GM18520 (cell line): ENCODE data around the gene CCR6.
"Not testable (repeated sequence)": the region's sequence is repeated elsewhere in the genome, so short reads cannot be mapped to it uniquely, and the experiment has no call there.

Experiments
- ATAC-seq: cut with Tn5 transposase; IDR thresholded peaks from one replicate; pipeline ENCODE4 v1.9.1; 2021; ENCODE audit not compliant: unreplicated experiment

Gene CCR6

GRCh38 chr6:167165858-167166471 lies 43.1 kb downstream of the CCR6 start:
- no peak for ATAC-seq

DNA sequence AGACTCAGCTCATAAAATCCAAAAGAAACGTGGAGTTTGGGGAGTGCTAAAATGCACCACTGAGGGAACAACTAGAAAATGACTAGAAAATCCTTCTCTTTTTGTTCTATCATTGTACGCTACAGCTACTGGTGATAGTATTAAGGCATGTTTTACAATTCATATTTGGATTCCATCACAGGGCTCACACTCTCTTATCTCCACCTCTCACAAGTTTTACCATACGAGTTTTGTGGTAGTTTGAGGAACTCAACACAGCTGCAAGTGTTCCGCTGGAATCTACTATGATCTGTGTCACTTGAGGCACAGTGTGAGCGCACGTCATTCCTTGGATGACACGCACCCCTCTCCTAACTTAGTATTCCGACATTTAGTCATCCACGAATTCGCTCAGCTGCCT lies 44.8 kb downstream of the CCR6 start:
- not testable (repeated sequence) for ATAC-seq

GRCh38 chr6:167168296-167168695 lies 45.4 kb downstream of the CCR6 start:
- ATAC-seq, result not testable (repeated sequence)

DNA sequence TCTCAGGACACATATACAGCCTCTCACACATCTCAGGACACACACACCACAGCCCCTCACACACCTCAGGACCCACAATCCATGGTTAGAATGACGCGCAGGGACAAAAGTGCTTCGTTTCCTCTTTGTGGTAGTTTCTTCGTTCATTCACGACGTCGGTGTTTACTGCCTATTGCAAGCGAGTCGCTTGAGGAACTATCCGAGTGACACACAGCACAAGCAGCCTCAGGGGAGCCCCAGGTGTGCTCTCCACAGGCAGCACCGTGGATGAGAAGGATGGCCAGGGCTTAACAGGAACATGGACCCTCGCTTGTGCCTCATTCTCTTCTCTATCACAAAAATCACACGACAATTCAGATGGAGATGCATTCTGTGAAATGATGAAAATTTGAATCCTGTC lies 47.0 kb downstream of the CCR6 start:
- not testable (repeated sequence) for ATAC-seq

- ATAC-seq, result not testable (repeated sequence)
Observed at GRCh38 chr6:167171300-167171699, 48.4 kb downstream of the CCR6 start.

DNA sequence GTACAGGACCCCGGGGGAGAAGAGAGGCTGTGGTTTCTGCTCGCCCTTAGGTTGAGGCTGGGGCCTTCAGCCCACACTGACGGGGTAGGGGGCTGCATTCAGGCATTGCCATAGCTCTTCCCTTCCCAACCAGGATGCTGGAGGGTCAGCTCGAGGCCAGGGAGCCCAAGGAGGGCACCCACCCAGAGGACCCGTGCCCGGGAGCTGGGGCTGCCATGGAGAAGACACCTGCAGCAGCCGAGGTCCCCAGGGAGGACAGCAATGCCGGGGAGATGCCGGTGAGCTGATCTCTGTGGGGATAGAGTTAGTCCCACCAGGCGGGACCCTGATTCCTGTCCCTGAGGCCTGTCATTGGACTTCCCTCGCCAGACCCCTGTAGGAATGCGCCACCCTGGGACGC lies 49.1 kb downstream of the CCR6 start:
- ATAC-seq, result not testable (repeated sequence)

- not testable (repeated sequence) for ATAC-seq
Observed at GRCh38 chr6:167177271-167177670, 54.4 kb downstream of the CCR6 start.

DNA sequence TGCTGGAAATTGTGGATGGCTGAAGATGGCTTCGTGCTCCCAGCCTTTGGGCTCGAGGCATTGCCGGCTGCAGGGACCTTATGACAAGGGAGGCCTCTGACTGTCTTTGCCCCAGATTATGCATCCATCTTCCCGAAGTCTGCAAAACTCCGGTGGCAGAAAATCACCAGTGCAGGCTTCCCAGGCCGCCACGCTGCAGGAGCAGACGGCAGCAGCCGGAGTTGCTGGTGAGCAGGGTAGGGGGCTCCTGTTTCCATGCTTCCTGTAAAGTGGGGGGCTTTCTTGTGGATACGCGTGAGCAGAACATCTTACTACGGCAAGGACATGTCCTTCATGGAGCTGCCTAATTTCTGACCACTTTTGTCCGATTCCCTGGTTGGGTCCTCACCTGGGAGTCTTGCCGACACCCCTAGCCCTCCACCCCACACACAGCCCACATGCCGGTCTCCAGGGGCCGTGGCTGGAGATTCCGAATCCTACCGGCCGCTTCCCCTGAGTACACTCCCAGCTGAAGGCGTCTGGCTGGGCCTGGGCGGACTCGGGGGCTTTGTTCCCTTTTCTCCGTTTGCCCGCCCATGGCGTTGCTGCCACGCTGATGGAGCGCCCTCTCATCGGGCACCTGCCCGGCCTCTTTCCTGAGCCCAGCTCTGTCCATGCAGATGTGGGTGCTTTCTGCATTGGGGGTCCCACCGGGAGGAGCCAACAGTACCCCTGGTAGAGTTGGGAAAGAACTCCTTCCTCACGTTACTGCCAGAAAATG lies 56.2 kb downstream of the CCR6 start:
- not testable (repeated sequence) for ATAC-seq

DNA sequence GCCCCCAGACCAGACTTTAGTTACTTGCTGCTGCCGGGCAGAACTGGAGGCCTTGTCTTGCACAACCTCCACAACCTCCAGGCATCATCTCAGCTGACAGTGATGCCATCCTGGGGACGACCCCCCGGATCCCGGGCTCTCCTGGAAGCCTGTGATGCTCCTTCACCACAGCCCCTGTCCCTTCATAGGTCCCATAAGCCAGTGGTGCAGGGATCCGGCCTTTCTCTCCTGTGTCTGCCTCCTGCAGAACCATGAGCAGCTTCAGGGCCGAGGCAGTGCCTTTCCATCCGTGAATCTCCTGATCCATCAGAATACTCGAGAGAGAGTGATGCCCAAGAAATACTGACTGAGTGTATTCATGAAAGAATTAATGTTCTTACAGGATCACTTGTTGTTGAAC lies 57.2 kb downstream of the CCR6 start:
- not testable (repeated sequence) for ATAC-seq

DNA sequence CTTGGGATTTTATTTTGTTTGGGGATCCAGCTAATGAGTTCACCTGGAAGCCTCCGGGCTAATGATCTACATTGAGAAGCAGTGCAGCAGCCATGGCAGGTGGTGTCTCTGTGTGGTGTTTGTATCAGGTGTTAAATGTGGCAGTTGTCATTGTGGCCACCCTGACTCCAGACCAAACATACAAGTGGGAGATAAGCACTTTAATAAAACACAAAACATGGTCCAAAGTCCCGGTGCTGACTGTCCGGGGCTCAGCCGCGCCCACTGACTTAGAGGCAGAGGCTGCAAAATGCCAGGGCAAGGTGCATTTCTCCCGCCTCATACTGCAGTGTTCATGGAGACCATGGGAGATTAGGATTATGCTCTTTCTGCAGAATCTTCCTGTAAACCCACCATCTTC lies 58.5 kb downstream of the CCR6 start:
- not testable (repeated sequence) for ATAC-seq

DNA sequence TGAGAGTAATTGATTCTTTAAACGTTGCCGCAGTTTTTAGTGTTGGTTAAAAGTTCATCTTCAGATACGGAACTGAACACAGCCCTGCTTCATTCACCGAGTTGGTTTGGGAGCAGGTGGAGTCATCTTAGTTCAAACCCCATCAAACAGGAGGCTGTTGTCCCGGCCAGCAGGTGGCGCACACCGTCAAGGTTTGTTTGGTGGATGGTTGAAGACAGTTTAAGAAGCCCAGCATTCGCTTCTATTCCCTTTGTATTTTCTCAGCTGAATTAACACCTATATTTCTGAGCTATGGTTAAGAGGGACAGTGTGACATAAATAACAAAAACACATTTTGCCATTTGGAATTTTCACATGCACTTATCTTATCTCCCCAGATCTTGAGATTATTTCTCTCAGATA lies 60.0 kb downstream of the CCR6 start:
- not testable (repeated sequence) for ATAC-seq

DNA sequence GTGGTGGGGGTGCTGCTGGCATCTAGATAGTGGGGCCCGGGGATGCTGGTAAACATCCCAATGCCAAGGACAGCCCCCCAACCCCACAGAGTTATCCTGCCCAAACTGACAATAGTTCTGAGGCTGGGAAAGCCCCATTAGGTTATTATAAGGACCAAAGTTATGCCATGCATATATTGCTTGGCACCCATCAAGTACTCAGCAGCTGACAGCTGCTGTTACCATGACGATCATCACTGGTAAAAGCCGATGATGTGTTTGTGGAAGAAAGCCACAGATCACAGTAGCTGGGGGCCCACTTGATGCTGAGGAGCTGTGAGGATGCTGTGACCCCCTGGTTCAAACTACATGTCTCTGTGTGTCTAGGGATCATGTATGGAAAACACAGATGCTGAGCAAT lies 62.2 kb downstream of the CCR6 start:
- ATAC-seq, result not testable (repeated sequence)

GRCh38 chr6:167187275-167187674 lies 64.4 kb downstream of the CCR6 start:
- not testable (repeated sequence) for ATAC-seq
